K562 (cell line): ENCODE measurements around the gene C13orf42. TPM values are rescaled to one million over a fixed set of nuclear protein-coding genes. Genes with fewer than 3 reads are reported as not detected.

Experiments
- ATAC-seq: fragments of 200-7000 bp; cut with Tn5 transposase; 3 replicates; pipeline ENCODE4 v1.9.1; 2020; ENCODE audit warnings: moderate library complexity
- BruUV-seq: library from RNA; stranded (reverse); fragments of 400-500 nt; replicated peaks from 2 replicates; lab custom pipeline; 2021; lab: Mats Ljungman, UMichigan
- CTCF ChIA-PET: fragments of 300-600 bp; formaldehyde crosslinking; extraction: SDS; loops from one replicate; lab custom pipeline; 2021; ENCODE audit warnings: low intra/inter-chr PET ratio; lab: Yijun Ruan, JAX
- POLR2A ChIA-PET: fragments of 300-600, 350-650 bp; sonication (Branson Sonifier 250); formaldehyde crosslinking; extraction: SDS; loops from one replicate; lab custom pipeline; 2021; ENCODE audit warnings: antibody characterized with exemption, inconsistent platforms; lab: Yijun Ruan, JAX
- DNase-seq, 4 experiments: peaks; one replicate each; pipeline versions ENCODE4 v3.0.0 to v3.0.0-alpha.2; 2011 to 2018; ENCODE audit warnings: low spot score in 3 of 4, mixed read lengths in 3 of 4; ENCODE audit errors: extremely low read depth in 1 of 4
- FAIRE-seq: peaks from 2 replicates; lab custom pipeline; 2011; peaks lifted over from hg19 to GRCh38; lab: Jason Lieb, UNC
- H2AFZ ChIP-seq: 2 replicates; pipeline ENCODE4 v1.6.0; 2011; ENCODE audit warnings: low read depth, low read length, control low read depth, inconsistent platforms
- H3K27ac ChIP-seq: fragments of 200-600 bp; 3 replicates; pipeline ENCODE4 v1.8.0; 2011; ENCODE audit warnings: low read depth, mild to moderate bottlenecking, control low read depth, inconsistent platforms, low read length, moderate library complexity, mixed read lengths; ENCODE audit errors: extremely low read depth
- H3K27me3 ChIP-seq, 2 experiments: fragments of 300-600 bp in 1 of 2; 2 replicates in 1 of 2; 3 replicates in 1 of 2; pipeline versions ENCODE4 v1.6.0 to v1.8.0; 2011; ENCODE audit warnings: inconsistent platforms in 2 of 2, low read length in 2 of 2, mild to moderate bottlenecking in 1 of 2, mixed read lengths in 1 of 2, moderate library complexity in 1 of 2; ENCODE audit not compliant: control insufficient read depth in 2 of 2, insufficient read depth in 2 of 2
- H3K36me3 ChIP-seq: fragments of 300-600 bp; 3 replicates; pipeline ENCODE4 v1.8.0; 2011; ENCODE audit warnings: mild to moderate bottlenecking, low read length, inconsistent platforms; ENCODE audit not compliant: control insufficient read depth, insufficient read depth
- H3K4me1 ChIP-seq, 2 experiments: fragments of 200-600 bp in 1 of 2; replicated peaks in 1 of 2; 2 replicates in 1 of 2; 3 replicates in 1 of 2; pipeline versions ENCODE4 v1.5.1 to v1.8.0; 2011; ENCODE audit warnings: inconsistent platforms in 2 of 2, low read length in 2 of 2, mild to moderate bottlenecking in 1 of 2, mixed read lengths in 1 of 2, moderate library complexity in 1 of 2; ENCODE audit not compliant: control insufficient read depth in 2 of 2, insufficient read depth in 2 of 2
- H3K4me2 ChIP-seq: 2 replicates; pipeline ENCODE4 v1.6.1; 2011; ENCODE audit warnings: low read length, control low read depth, inconsistent platforms, mixed read lengths; ENCODE audit not compliant: insufficient read depth
- H3K4me3 ChIP-seq: fragments of 200-600 bp; sonication (generic), shearing (Covaris generic); 2 replicates; pipeline ENCODE4 v1.5.1; 2016; ENCODE audit warnings: control low read depth, inconsistent platforms
- H3K79me2 ChIP-seq: fragments of 200-600 bp; 3 replicates; pipeline ENCODE4 v1.8.0; 2011; ENCODE audit warnings: low read length, inconsistent platforms; ENCODE audit not compliant: control insufficient read depth, insufficient read depth
- H3K9ac ChIP-seq, 2 experiments: 2 replicates each; pipeline versions ENCODE4 v1.6.0 to v1.6.1; 2011; ENCODE audit warnings: low read depth in 2 of 2, low read length in 2 of 2, control low read depth in 1 of 2, inconsistent platforms in 1 of 2, mild to moderate bottlenecking in 1 of 2, mixed read lengths in 1 of 2; ENCODE audit not compliant: insufficient read depth in 1 of 2
- H3K9me1 ChIP-seq: one replicate; pipeline ENCODE4 v1.6.0; 2011; ENCODE audit warnings: inconsistent platforms, mild to moderate bottlenecking, low read length, moderate library complexity; ENCODE audit not compliant: control insufficient read depth, insufficient read depth
- H3K9me3 ChIP-seq: replicated peaks from 2 replicates; pipeline ENCODE4 v1.5.1; 2011; ENCODE audit warnings: low read depth, low read length, inconsistent platforms; ENCODE audit not compliant: control insufficient read depth, insufficient read depth
- H4K20me1 ChIP-seq: replicated peaks from 2 replicates; pipeline ENCODE4 v1.6.1; 2011; ENCODE audit warnings: low read length, inconsistent platforms, mixed read lengths; ENCODE audit not compliant: control insufficient read depth, insufficient read depth
- DACH1 ChIP-seq: fragments of 450-650 bp; IDR thresholded peaks from 2 replicates; pipeline ENCODE4 v1.6.1; 2018; ENCODE audit not compliant: partially characterized antibody
- HMGN3 ChIP-seq: IDR thresholded peaks from 2 replicates; pipeline ENCODE4 v1.6.1; 2011; ENCODE audit warnings: borderline replicate concordance, low read depth, mild to moderate bottlenecking, mixed read lengths, low read length; ENCODE audit not compliant: insufficient read length; ENCODE audit errors: extremely low read depth
- MED1 ChIP-seq: sonication (generic); formaldehyde crosslinking; IDR thresholded peaks from 2 replicates; pipeline ENCODE4 v1.8.1; 2023; ENCODE audit warnings: missing genetic modification reagents, borderline replicate concordance
- SMAD4 ChIP-seq: fragments of 250-450 bp; sonication (Bioruptor Pico); conservative IDR thresholded peaks from 2 replicates; pipeline ENCODE4 v1.8.0; 2021; ENCODE audit warnings: inconsistent platforms, mild to moderate bottlenecking, moderate library complexity
- ZFPM2 ChIP-seq: fragments of 250-450 bp; sonication (Bioruptor Pico); IDR thresholded peaks from 2 replicates; pipeline ENCODE4 v1.5.1; 2022; ENCODE audit warnings: mild to moderate bottlenecking
- ZNF699 ChIP-seq: fragments of 250-450 bp; sonication (Bioruptor Pico); IDR thresholded peaks from 2 replicates; pipeline ENCODE4 v1.8.0; 2021; ENCODE audit warnings: mild to moderate bottlenecking, moderate library complexity; ENCODE audit not compliant: insufficient replicate concordance
- WGBS: fragments of 100-300 bp; shearing (Covaris generic); methylation state at CpG from one replicate; pipeline ENCODE4 v1.1.6; 2016; ENCODE audit warnings: low coverage, mixed read lengths; ENCODE audit not compliant: insufficient coverage; ENCODE audit errors: missing lambda C conversion rate; 5-methylcytosine and 5-hydroxymethylcytosine counted together
- in situ Hi-C: fragments of 300-500 bp; cut with MboI; formaldehyde crosslinking; loops from 4 replicates; pipeline ENCODE4 v1.15.0; 2018; ENCODE audit warnings: inconsistent platforms, mixed read lengths
- intact Hi-C: fragments of 100-400 bp; cut with micrococcal nuclease; formaldehyde crosslinking; loops from 2 replicates; pipeline ENCODE4 v1.14.2; 2022
- polyA plus RNA-seq, 8 experiments: library from polyadenylated mRNA; depleted of rRNA in 4 of 8; stranded (reverse) in 5 of 8; unstranded in 3 of 8; fragments of >200 nt; fragmentation: Nextera tagmentation in 2 of 8; fragmentation: Illumina TruSeq in 1 of 8; extraction: Ambion mirVana in 2 of 8; extraction: Trizol in 1 of 8; gene quantifications; 2 replicates each; pipeline versions ENCODE4 v1.2.1 to v1.2.3, GENCODE V29; 2011 to 2014; ENCODE audit warnings: inconsistent platforms in 1 of 8, missing spikeins in 1 of 8
- total RNA-seq, 7 experiments: library from RNA; depleted of rRNA in 6 of 7; stranded (reverse); fragments of >200 nt in 6 of 7; fragmentation: Illumina TruSeq in 2 of 7; extraction: Trizol in 2 of 7; gene quantifications; 2 replicates each; pipeline versions ENCODE4 v1.2.1 to v1.2.3, GENCODE V29; 2011 to 2021; ENCODE audit warnings: low replicate concordance in 1 of 7
- TF ChIP-seq, protein P1 (sequence below): sonication (generic); formaldehyde crosslinking; IDR thresholded peaks from 2 replicates; pipeline ENCODE4 v1.8.1; 2022; ENCODE audit warnings: missing genetic modification reagents
- TF ChIP-seq, protein P2 (sequence below): fragments of 450-650 bp; IDR thresholded peaks from 2 replicates; pipeline ENCODE4 v1.6.1; 2016; ENCODE audit warnings: low read depth, mild to moderate bottlenecking, moderate library complexity
- TF ChIP-seq, protein P3 (sequence below): fragments of 250-450 bp; sonication (Bioruptor Pico); IDR thresholded peaks from 2 replicates; pipeline ENCODE4 v1.8.0; 2021; ENCODE audit warnings: mild to moderate bottlenecking, moderate library complexity
- TF ChIP-seq, protein P4 (sequence below): fragments of 450-650 bp; IDR thresholded peaks from 2 replicates; pipeline ENCODE4 v1.6.1; 2018; ENCODE audit not compliant: partially characterized antibody
- TF ChIP-seq, protein P5 (sequence below): fragments of 450-650 bp; IDR thresholded peaks from 2 replicates; pipeline ENCODE4 v1.6.1; 2016; ENCODE audit warnings: mild to moderate bottlenecking

The C13orf42 gene
- total and polyA plus RNA-seq, 9 of the 15 experiments (the other 6 are each of a cell fraction or from before 2014, with no cell fraction given) = 0.18 TPM; not detected in 8

DNA sequence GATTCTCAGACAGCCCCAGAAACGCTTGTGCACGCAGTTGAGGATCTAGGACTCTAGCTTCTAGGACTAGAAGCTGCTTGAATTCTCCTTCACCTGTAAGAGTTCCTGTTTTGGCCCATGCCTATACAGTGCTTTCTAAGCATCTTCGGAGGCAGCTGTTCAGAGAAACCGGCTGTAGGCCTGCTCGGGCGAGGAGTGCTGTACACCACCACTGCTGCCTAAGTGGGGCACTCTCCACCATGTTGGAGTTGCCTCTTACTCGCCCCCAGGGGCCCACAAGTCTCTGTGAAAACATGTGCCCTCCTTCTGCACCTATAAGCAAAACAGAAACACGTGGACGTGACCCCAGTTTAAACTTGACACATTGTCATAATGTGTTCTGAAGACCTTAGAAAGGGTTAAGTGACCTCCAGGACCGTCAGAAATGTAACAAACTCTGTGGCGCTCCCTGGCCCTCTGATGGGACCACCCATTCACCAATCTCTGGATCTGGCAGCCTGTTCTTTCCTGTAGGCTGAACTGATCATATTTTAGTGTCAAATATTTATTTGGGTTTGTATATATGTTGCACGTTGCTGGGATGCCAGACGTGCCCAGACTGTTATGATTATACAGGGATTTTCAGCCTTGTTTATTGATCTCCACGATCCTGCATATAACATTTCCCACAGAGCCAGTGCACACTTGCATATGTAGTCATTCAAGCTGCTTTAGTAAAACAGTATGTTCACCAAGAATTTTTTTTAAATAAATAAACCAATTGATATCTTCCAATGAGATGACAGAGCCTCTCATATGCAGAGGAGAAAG lies 60.8 kb downstream of the C13orf42 start:
- H3K4me1 ChIP-seq = no peaks in the 10 kb centered on the region
- H4K20me1 ChIP-seq = no peaks in the 10 kb centered on the region
- peaks cover 2% of the 10 kb centered on the region for H3K9me1 ChIP-seq
- H3K27ac ChIP-seq = no peak overlapping the region
- no peak overlapping the region for H3K4me2 ChIP-seq
- ChIA-PET CTCF (no interaction called here), POLR2A (no interaction called here)
- intact Hi-C loops = no loop called here
- no peaks in the 10 kb centered on the region for H3K36me3 ChIP-seq
- no peak overlapping the region for H2AFZ ChIP-seq
- BruUV-seq = no TSS peak
- in situ Hi-C loops = loop anchor here (25.0 kb wide), 1 partner anchor 1388 kb away; no protein-coding TSS in a partner anchor
- no peak for DNase-seq
- ATAC-seq = no peak
- 1% methylated on average over 12 of the region's 14 CpGs for WGBS
- H3K4me3 ChIP-seq = no peak overlapping the region
- no peak for FAIRE-seq
- H3K79me2 ChIP-seq = no peaks in the 10 kb centered on the region
- peaks cover 0 to 20% of the 10 kb centered on the region in 2 experiments; a peak in 2 of 5 replicates for H3K27me3 ChIP-seq
- no peak overlapping the region for H3K9ac ChIP-seq
- H3K9me3 ChIP-seq = no peaks in the 10 kb centered on the region
- TF ChIP-seq, protein P1, sequence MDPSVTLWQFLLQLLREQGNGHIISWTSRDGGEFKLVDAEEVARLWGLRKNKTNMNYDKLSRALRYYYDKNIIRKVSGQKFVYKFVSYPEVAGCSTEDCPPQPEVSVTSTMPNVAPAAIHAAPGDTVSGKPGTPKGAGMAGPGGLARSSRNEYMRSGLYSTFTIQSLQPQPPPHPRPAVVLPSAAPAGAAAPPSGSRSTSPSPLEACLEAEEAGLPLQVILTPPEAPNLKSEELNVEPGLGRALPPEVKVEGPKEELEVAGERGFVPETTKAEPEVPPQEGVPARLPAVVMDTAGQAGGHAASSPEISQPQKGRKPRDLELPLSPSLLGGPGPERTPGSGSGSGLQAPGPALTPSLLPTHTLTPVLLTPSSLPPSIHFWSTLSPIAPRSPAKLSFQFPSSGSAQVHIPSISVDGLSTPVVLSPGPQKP = no peak
- TF ChIP-seq ZFPM2 = no peak
- TF ChIP-seq SMAD4 = no peak
- no peak for TF ChIP-seq ZNF699
- no peak for TF ChIP-seq HMGN3
- TF ChIP-seq, protein P2, sequence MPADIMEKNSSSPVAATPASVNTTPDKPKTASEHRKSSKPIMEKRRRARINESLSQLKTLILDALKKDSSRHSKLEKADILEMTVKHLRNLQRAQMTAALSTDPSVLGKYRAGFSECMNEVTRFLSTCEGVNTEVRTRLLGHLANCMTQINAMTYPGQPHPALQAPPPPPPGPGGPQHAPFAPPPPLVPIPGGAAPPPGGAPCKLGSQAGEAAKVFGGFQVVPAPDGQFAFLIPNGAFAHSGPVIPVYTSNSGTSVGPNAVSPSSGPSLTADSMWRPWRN = no peak
- TF ChIP-seq, protein P3, sequence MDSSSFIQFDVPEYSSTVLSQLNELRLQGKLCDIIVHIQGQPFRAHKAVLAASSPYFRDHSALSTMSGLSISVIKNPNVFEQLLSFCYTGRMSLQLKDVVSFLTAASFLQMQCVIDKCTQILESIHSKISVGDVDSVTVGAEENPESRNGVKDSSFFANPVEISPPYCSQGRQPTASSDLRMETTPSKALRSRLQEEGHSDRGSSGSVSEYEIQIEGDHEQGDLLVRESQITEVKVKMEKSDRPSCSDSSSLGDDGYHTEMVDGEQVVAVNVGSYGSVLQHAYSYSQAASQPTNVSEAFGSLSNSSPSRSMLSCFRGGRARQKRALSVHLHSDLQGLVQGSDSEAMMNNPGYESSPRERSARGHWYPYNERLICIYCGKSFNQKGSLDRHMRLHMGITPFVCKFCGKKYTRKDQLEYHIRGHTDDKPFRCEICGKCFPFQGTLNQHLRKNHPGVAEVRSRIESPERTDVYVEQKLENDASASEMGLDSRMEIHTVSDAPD (CRISPR knock-in tag) = no peak
- TF ChIP-seq, protein P4, sequence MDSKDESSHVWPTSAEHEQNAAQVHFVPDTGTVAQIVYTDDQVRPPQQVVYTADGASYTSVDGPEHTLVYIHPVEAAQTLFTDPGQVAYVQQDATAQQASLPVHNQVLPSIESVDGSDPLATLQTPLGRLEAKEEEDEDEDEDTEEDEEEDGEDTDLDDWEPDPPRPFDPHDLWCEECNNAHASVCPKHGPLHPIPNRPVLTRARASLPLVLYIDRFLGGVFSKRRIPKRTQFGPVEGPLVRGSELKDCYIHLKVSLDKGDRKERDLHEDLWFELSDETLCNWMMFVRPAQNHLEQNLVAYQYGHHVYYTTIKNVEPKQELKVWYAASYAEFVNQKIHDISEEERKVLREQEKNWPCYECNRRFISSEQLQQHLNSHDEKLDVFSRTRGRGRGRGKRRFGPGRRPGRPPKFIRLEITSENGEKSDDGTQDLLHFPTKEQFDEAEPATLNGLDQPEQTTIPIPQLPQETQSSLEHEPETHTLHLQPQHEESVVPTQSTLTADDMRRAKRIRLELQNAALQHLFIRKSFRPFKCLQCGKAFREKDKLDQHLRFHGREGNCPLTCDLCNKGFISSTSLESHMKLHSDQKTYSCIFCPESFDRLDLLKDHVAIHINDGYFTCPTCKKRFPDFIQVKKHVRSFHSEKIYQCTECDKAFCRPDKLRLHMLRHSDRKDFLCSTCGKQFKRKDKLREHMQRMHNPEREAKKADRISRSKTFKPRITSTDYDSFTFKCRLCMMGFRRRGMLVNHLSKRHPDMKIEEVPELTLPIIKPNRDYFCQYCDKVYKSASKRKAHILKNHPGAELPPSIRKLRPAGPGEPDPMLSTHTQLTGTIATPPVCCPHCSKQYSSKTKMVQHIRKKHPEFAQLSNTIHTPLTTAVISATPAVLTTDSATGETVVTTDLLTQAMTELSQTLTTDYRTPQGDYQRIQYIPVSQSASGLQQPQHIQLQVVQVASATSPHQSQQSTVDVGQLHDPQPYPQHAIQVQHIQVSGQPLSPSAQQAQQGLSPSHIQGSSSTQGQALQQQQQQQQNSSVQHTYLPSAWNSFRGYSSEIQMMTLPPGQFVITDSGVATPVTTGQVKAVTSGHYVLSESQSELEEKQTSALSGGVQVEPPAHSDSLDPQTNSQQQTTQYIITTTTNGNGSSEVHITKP = no peak
- no peak for TF ChIP-seq MED1 (CRISPR knock-in tag)
- TF ChIP-seq DACH1 = no peak
- TF ChIP-seq, protein P5, sequence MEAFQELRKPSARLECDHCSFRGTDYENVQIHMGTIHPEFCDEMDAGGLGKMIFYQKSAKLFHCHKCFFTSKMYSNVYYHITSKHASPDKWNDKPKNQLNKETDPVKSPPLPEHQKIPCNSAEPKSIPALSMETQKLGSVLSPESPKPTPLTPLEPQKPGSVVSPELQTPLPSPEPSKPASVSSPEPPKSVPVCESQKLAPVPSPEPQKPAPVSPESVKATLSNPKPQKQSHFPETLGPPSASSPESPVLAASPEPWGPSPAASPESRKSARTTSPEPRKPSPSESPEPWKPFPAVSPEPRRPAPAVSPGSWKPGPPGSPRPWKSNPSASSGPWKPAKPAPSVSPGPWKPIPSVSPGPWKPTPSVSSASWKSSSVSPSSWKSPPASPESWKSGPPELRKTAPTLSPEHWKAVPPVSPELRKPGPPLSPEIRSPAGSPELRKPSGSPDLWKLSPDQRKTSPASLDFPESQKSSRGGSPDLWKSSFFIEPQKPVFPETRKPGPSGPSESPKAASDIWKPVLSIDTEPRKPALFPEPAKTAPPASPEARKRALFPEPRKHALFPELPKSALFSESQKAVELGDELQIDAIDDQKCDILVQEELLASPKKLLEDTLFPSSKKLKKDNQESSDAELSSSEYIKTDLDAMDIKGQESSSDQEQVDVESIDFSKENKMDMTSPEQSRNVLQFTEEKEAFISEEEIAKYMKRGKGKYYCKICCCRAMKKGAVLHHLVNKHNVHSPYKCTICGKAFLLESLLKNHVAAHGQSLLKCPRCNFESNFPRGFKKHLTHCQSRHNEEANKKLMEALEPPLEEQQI = no peak
